NT2/D1 (cell line): Measurements from ENCODE around the gene TBC1D5.
"Not testable (repeated sequence)": the region's sequence is repeated elsewhere in the genome, so short reads cannot be mapped to it uniquely, and the experiment has no call there.

Experiments
- SUZ12 ChIP-seq: IDR thresholded peaks from 2 replicates; pipeline ENCODE4 v1.6.1; 2011; ENCODE audit not compliant: insufficient read length, insufficient read depth; ENCODE audit errors: extremely low read depth
- YY1 ChIP-seq: IDR thresholded peaks from 2 replicates; pipeline ENCODE4 v1.6.1; 2011; ENCODE audit not compliant: insufficient read length, insufficient read depth
- ZNF274 ChIP-seq: IDR thresholded peaks from 2 replicates; pipeline ENCODE4 v1.6.1; 2011; ENCODE audit warnings: mild to moderate bottlenecking, low read depth, low read length

GRCh38 chr3:17491190-17491589 is 251.2 kb downstream of the TBC1D5 start:
- not testable (repeated sequence) for TF ChIP-seq YY1, ZNF274, SUZ12
